ENCODE results near the gene CAMTA1.

Gene CAMTA1

DNA sequence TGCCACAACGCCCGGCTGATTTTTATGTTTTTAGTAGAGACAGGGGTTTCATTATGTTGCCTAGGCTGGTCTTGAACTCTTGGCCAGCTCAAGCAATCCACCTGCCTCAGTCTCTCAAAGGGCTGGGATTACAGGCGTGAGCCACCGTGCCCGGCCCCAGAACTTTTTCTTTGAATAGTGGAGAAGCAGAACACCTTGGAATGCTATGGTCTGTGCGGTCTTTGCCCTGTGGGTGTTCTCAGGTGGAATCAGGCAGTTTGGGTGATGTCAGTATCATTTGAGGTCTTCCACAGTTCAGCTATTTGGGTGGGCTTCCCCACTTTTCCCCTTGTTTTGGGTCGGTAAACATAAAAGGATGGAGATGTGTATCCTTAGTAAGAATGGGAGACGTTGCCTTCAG lies 17.6 kb downstream of the CAMTA1 start (continued):
- TF ChIP-seq, protein P1, sequence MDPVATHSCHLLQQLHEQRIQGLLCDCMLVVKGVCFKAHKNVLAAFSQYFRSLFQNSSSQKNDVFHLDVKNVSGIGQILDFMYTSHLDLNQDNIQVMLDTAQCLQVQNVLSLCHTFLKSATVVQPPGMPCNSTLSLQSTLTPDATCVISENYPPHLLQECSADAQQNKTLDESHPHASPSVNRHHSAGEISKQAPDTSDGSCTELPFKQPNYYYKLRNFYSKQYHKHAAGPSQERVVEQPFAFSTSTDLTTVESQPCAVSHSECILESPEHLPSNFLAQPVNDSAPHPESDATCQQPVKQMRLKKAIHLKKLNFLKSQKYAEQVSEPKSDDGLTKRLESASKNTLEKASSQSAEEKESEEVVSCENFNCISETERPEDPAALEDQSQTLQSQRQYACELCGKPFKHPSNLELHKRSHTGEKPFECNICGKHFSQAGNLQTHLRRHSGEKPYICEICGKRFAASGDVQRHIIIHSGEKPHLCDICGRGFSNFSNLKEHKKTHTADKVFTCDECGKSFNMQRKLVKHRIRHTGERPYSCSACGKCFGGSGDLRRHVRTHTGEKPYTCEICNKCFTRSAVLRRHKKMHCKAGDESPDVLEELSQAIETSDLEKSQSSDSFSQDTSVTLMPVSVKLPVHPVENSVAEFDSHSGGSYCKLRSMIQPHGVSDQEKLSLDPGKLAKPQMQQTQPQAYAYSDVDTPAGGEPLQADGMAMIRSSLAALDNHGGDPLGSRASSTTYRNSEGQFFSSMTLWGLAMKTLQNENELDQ (tag by site-specific recombination; IDR thresholded peaks at IDR 0.05; ENCODE audit: low read depth), result no peak

DNA sequence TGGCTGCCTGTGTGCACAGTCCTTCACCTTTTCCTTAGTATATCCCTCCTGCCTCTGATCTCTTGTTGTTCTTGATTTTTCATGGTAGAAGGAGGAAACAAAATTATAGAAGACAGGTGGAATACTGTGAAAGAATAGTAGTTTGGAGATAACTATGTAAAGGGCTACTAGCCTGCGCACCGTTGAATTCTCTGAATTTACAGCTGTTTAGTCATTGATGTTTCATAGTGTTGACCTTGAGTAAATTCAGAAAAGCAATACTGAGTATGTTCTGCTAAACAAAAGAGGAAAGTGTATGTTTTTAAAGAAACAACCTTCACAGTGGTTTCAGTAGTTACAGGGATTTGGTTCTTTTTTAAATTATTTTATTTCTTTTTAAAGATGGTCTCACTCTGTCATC lies 18.1 kb downstream of the CAMTA1 start:
- Histone ChIP-seq H3K27ac (ENCODE audit: extremely low read depth, low read depth, low read length) (no peak overlapping the region), H3K9me3 (ENCODE audit: control insufficient read depth, insufficient read depth, low read depth, low read length) (no peaks in the 10 kb centered on the region), H3K4me3 (ENCODE audit: low read depth, low read length) (no peak overlapping the region), H3K4me1 (ENCODE audit: control insufficient read depth, insufficient read depth, low read length) (peaks cover 4% of the 10 kb centered on the region; the same call in 1 of the 2 replicates), H3K36me3 (ENCODE audit: control insufficient read depth in 2 of 2, insufficient read depth in 1 of 2, low read length in 2 of 2) (peaks cover 0 to 2% of the 10 kb centered on the region in 2 experiments; a peak in 1 of 3 replicates)
- TF ChIP-seq ZNF664 (tag by site-specific recombination; IDR thresholded peaks at IDR 0.05), result no peak
- TF ChIP-seq ZNF530 (tag by site-specific recombination; IDR thresholded peaks at IDR 0.05; ENCODE audit: low read depth), result no peak
- TF ChIP-seq, protein P2, sequence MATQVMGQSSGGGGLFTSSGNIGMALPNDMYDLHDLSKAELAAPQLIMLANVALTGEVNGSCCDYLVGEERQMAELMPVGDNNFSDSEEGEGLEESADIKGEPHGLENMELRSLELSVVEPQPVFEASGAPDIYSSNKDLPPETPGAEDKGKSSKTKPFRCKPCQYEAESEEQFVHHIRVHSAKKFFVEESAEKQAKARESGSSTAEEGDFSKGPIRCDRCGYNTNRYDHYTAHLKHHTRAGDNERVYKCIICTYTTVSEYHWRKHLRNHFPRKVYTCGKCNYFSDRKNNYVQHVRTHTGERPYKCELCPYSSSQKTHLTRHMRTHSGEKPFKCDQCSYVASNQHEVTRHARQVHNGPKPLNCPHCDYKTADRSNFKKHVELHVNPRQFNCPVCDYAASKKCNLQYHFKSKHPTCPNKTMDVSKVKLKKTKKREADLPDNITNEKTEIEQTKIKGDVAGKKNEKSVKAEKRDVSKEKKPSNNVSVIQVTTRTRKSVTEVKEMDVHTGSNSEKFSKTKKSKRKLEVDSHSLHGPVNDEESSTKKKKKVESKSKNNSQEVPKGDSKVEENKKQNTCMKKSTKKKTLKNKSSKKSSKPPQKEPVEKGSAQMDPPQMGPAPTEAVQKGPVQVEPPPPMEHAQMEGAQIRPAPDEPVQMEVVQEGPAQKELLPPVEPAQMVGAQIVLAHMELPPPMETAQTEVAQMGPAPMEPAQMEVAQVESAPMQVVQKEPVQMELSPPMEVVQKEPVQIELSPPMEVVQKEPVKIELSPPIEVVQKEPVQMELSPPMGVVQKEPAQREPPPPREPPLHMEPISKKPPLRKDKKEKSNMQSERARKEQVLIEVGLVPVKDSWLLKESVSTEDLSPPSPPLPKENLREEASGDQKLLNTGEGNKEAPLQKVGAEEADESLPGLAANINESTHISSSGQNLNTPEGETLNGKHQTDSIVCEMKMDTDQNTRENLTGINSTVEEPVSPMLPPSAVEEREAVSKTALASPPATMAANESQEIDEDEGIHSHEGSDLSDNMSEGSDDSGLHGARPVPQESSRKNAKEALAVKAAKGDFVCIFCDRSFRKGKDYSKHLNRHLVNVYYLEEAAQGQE (tag by site-specific recombination; IDR thresholded peaks at IDR 0.05), result no peak
- TF ChIP-seq, protein P3, sequence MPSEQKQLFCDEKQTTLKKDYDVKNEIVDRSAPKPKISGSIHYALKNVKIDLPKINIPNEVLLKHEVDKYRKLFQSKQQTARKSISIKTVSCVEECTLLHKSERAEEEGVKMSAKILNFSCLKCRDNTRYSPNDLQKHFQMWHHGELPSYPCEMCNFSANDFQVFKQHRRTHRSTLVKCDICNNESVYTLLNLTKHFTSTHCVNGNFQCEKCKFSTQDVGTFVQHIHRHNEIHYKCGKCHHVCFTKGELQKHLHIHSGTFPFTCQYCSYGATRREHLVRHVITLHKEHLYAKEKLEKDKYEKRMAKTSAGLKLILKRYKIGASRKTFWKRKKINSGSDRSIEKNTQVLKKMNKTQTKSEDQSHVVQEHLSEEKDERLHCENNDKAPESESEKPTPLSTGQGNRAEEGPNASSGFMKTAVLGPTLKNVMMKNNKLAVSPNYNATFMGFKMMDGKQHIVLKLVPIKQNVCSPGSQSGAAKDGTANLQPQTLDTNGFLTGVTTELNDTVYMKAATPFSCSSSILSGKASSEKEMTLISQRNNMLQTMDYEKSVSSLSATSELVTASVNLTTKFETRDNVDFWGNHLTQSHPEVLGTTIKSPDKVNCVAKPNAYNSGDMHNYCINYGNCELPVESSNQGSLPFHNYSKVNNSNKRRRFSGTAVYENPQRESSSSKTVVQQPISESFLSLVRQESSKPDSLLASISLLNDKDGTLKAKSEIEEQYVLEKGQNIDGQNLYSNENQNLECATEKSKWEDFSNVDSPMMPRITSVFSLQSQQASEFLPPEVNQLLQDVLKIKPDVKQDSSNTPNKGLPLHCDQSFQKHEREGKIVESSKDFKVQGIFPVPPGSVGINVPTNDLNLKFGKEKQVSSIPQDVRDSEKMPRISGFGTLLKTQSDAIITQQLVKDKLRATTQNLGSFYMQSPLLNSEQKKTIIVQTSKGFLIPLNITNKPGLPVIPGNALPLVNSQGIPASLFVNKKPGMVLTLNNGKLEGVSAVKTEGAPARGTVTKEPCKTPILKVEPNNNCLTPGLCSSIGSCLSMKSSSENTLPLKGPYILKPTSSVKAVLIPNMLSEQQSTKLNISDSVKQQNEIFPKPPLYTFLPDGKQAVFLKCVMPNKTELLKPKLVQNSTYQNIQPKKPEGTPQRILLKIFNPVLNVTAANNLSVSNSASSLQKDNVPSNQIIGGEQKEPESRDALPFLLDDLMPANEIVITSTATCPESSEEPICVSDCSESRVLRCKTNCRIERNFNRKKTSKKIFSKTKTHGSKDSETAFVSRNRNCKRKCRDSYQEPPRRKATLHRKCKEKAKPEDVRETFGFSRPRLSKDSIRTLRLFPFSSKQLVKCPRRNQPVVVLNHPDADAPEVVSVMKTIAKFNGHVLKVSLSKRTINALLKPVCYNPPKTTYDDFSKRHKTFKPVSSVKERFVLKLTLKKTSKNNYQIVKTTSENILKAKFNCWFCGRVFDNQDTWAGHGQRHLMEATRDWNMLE (tag by site-specific recombination; conservative IDR thresholded peaks at IDR 0.05; ENCODE audit: low read depth), result no peak
- no peak for TF ChIP-seq ZNF169 (tag by site-specific recombination; IDR thresholded peaks at IDR 0.05)
- TF ChIP-seq ZNF16 (tag by site-specific recombination; IDR thresholded peaks at IDR 0.05; ENCODE audit: low read depth), result no peak
- TF ChIP-seq, protein P4, sequence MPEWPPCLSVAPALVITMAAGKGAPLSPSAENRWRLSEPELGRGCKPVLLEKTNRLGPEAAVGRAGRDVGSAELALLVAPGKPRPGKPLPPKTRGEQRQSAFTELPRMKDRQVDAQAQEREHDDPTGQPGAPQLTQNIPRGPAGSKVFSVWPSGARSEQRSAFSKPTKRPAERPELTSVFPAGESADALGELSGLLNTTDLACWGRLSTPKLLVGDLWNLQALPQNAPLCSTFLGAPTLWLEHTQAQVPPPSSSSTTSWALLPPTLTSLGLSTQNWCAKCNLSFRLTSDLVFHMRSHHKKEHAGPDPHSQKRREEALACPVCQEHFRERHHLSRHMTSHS (tag by site-specific recombination; IDR thresholded peaks at IDR 0.05), result no peak
- TF ChIP-seq ZNF629 (tag by site-specific recombination; IDR thresholded peaks at IDR 0.05), result no peak
- no peak for TF ChIP-seq ZNF610 (tag by site-specific recombination; IDR thresholded peaks at IDR 0.05; ENCODE audit: borderline replicate concordance)
- TF ChIP-seq, protein P5, sequence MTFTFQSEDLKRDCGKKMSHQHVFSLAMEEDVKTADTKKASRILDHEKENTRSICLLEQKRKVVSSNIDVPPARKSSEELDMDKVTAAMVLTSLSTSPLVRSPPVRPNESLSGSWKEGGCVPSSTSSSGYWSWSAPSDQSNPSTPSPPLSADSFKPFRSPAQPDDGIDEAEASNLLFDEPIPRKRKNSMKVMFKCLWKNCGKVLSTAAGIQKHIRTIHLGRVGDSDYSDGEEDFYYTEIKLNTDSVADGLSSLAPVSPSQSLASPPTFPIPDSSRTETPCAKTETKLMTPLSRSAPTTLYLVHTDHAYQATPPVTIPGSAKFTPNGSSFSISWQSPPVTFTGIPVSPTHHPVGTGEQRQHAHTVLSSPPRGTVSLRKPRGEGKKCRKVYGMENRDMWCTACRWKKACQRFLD (tag by site-specific recombination; IDR thresholded peaks at IDR 0.05), result no peak
- TF ChIP-seq, protein P6, sequence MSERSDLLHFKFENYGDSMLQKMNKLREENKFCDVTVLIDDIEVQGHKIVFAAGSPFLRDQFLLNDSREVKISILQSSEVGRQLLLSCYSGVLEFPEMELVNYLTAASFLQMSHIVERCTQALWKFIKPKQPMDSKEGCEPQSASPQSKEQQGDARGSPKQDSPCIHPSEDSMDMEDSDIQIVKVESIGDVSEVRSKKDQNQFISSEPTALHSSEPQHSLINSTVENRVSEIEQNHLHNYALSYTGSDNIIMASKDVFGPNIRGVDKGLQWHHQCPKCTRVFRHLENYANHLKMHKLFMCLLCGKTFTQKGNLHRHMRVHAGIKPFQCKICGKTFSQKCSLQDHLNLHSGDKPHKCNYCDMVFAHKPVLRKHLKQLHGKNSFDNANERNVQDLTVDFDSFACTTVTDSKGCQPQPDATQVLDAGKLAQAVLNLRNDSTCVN (tag by site-specific recombination; optimal IDR thresholded peaks at IDR 0.05), result no peak
- no peak for TF ChIP-seq ZNF76 (tag by site-specific recombination; IDR thresholded peaks at IDR 0.05; ENCODE audit: borderline replicate concordance, low read depth)
- TF ChIP-seq ZNF549 (tag by site-specific recombination; IDR thresholded peaks at IDR 0.05), result no peak
- TF ChIP-seq, protein P7, sequence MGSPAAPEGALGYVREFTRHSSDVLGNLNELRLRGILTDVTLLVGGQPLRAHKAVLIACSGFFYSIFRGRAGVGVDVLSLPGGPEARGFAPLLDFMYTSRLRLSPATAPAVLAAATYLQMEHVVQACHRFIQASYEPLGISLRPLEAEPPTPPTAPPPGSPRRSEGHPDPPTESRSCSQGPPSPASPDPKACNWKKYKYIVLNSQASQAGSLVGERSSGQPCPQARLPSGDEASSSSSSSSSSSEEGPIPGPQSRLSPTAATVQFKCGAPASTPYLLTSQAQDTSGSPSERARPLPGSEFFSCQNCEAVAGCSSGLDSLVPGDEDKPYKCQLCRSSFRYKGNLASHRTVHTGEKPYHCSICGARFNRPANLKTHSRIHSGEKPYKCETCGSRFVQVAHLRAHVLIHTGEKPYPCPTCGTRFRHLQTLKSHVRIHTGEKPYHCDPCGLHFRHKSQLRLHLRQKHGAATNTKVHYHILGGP (tag by site-specific recombination; IDR thresholded peaks at IDR 0.05), result no peak
- no peak for TF ChIP-seq ZNF776 (tag by site-specific recombination; IDR thresholded peaks at IDR 0.05; ENCODE audit: borderline replicate concordance)
- CTCF ChIA-PET, result interaction anchor here (2.1 kb wide), 1 partner anchor 87 kb away, joined by 6 read pairs; no protein-coding TSS in a partner anchor
- POLR2A ChIA-PET, result no interaction called here

Data from HEK293 (cell line).